Mesenchymal stem cell (in vitro differentiated cells and primary cell): ENCODE measurements around the gene ZBTB16.

ENCODE experiments used
- DNase-seq: peaks from one replicate; pipeline ENCODE4 v3.0.0-alpha.2; 2013
- H2AFZ ChIP-seq: one replicate; pipeline ENCODE4 v1.6.1; 2013; ENCODE audit warnings: low read depth, mild to moderate bottlenecking, control low read depth, inconsistent platforms, low read length, moderate library complexity
- H2AK5ac ChIP-seq: 2 replicates; pipeline ENCODE4 v1.6.1; 2013; ENCODE audit warnings: low read length, moderate library complexity, mild to moderate bottlenecking, inconsistent platforms; ENCODE audit not compliant: severe bottlenecking
- H2BK120ac ChIP-seq: one replicate; pipeline ENCODE4 v1.6.1; 2013; ENCODE audit warnings: low read depth, mild to moderate bottlenecking, inconsistent platforms, low read length, moderate library complexity
- H2BK12ac ChIP-seq, 2 experiments: one replicate each; pipeline ENCODE4 v1.6.1; 2013; ENCODE audit warnings: inconsistent platforms in 2 of 2, low read length in 2 of 2, mild to moderate bottlenecking in 2 of 2, moderate library complexity in 2 of 2, control low read depth in 1 of 2
- H2BK15ac ChIP-seq: one replicate; pipeline ENCODE4 v1.6.1; 2013; ENCODE audit warnings: mild to moderate bottlenecking, low read depth, inconsistent platforms; ENCODE audit not compliant: poor library complexity, severe bottlenecking
- H2BK5ac ChIP-seq: 2 replicates; pipeline ENCODE4 v1.6.1; 2013; ENCODE audit warnings: low read depth, mild to moderate bottlenecking, low read length, control low read depth, inconsistent platforms; ENCODE audit not compliant: poor library complexity, severe bottlenecking
- H3K14ac ChIP-seq, 2 experiments: one replicate each; pipeline ENCODE4 v1.6.1; 2013; ENCODE audit warnings: inconsistent platforms in 2 of 2, low read length in 2 of 2, control low read depth in 1 of 2, mild to moderate bottlenecking in 1 of 2, moderate library complexity in 1 of 2
- H3K18ac ChIP-seq, 2 experiments: one replicate each; pipeline ENCODE4 v1.6.1; 2013; ENCODE audit warnings: inconsistent platforms in 2 of 2, low read length in 2 of 2, control low read depth in 1 of 2, low read depth in 1 of 2, mild to moderate bottlenecking in 1 of 2
- H3K23ac ChIP-seq, 2 experiments: one replicate each; pipeline ENCODE4 v1.6.1; 2013; ENCODE audit warnings: inconsistent platforms in 2 of 2, low read length in 2 of 2, mild to moderate bottlenecking in 2 of 2, moderate library complexity in 2 of 2, control low read depth in 1 of 2
- H3K27ac ChIP-seq: 2 replicates; pipeline ENCODE4 v1.5.1; 2013; ENCODE audit warnings: mild to moderate bottlenecking, moderate library complexity, low read length, control low read depth, inconsistent platforms; ENCODE audit not compliant: poor library complexity, severe bottlenecking
- H3K27me3 ChIP-seq, 2 experiments: 2 replicates each; pipeline versions ENCODE4 v1.6.1 to v1.7.0; 2013; ENCODE audit warnings: low read length in 2 of 2, mild to moderate bottlenecking in 2 of 2, moderate library complexity in 2 of 2, control low read depth in 1 of 2, inconsistent platforms in 1 of 2; ENCODE audit not compliant: control insufficient read depth in 1 of 2, insufficient read depth in 1 of 2
- H3K36me3 ChIP-seq, 2 experiments: 2 replicates each; pipeline versions ENCODE4 v1.6.1 to v1.7.0; 2013; ENCODE audit warnings: low read length in 2 of 2, control low read depth in 1 of 2, inconsistent platforms in 1 of 2, low read depth in 1 of 2, mild to moderate bottlenecking in 1 of 2; ENCODE audit not compliant: insufficient read depth in 2 of 2, control insufficient read depth in 1 of 2
- H3K4ac ChIP-seq, 2 experiments: one replicate each; pipeline ENCODE4 v1.6.1; 2013; ENCODE audit warnings: inconsistent platforms in 2 of 2, low read length in 2 of 2, mild to moderate bottlenecking in 2 of 2, moderate library complexity in 2 of 2, control low read depth in 1 of 2, low read depth in 1 of 2
- H3K4me1 ChIP-seq: 2 replicates; pipeline ENCODE4 v1.6.1; 2013; ENCODE audit warnings: low read depth, low read length, control low read depth; ENCODE audit not compliant: control insufficient read depth, insufficient read depth
- H3K4me2 ChIP-seq: 2 replicates; pipeline ENCODE4 v1.6.1; 2013; ENCODE audit warnings: low read length, mild to moderate bottlenecking, inconsistent platforms; ENCODE audit not compliant: poor library complexity, severe bottlenecking
- H3K4me3 ChIP-seq, 2 experiments: 2 replicates each; pipeline versions ENCODE4 v1.5.1 to v1.7.0; 2013; ENCODE audit warnings: low read length in 2 of 2, mild to moderate bottlenecking in 2 of 2, control low read depth in 1 of 2, low read depth in 1 of 2; ENCODE audit not compliant: insufficient read depth in 1 of 2
- H3K79me1 ChIP-seq: replicated peaks from 2 replicates; pipeline ENCODE4 v1.6.1; 2013; ENCODE audit warnings: mild to moderate bottlenecking, control low read depth, low read length, inconsistent platforms; ENCODE audit not compliant: poor library complexity, severe bottlenecking
- H3K9ac ChIP-seq: 2 replicates; pipeline ENCODE4 v1.7.0; 2013; ENCODE audit warnings: mild to moderate bottlenecking, low read length, moderate library complexity
- H3K9me3 ChIP-seq: 2 replicates; pipeline ENCODE4 v1.7.0; 2013; ENCODE audit warnings: mild to moderate bottlenecking, low read length; ENCODE audit not compliant: control insufficient read depth
- H4K8ac ChIP-seq: one replicate; pipeline ENCODE4 v1.6.1; 2013; ENCODE audit warnings: inconsistent platforms, mild to moderate bottlenecking, low read length, moderate library complexity
- H4K91ac ChIP-seq: one replicate; pipeline ENCODE4 v1.6.1; 2013; ENCODE audit warnings: mild to moderate bottlenecking, low read length, inconsistent platforms
- WGBS: methylation state at CpG from one replicate; pipeline ENCODE4 v1.1.7; 2013; ENCODE audit warnings: mixed read lengths; 5-methylcytosine and 5-hydroxymethylcytosine counted together

Gene ZBTB16

GRCh38 chr11:114082415-114082748, 22.9 kb downstream of the ZBTB16 start:
- Histone ChIP-seq H2BK120ac (no peak overlapping the region), H2BK5ac (no peak overlapping the region), H4K8ac (no peak overlapping the region), H3K27ac (no peak overlapping the region), H2AK5ac (no peak overlapping the region), H3K9me3 (no peaks in the 10 kb centered on the region), H2BK15ac (no peak overlapping the region), H3K79me1 (no peaks in the 10 kb centered on the region), H3K4me1 (peaks cover 2% of the 10 kb centered on the region), H3K4me3 (no peak overlapping the region), H3K4ac (peak overlapping the region in 1 of 2 experiments; percentile 35), H3K18ac (peak overlapping the region in 1 of 2 experiments; percentile 64), H3K4me2 (no peak overlapping the region), H2AFZ (no peak overlapping the region), H3K27me3 (peaks cover 62 to 79% of the 10 kb centered on the region in 2 experiments), H3K9ac (no peak overlapping the region), H4K91ac (no peak overlapping the region), H2BK12ac (peak overlapping the region in 1 of 2 experiments; percentile 85), H3K14ac (peak overlapping the region in 1 of 2 experiments; percentile 83), H3K36me3 (no peaks in the 10 kb centered on the region), H3K23ac (no peak overlapping the region)
- DNase-seq, result peak; percentile 63
- 65% methylated on average over 6 of the region's 6 CpGs for WGBS

- peaks cover 62 to 79% of the 10 kb centered on the region in 2 experiments for H3K27me3 ChIP-seq
- no peak overlapping the region for H3K9ac ChIP-seq
- H3K4ac ChIP-seq, result no peak overlapping the region
- no peak overlapping the region for H2AK5ac ChIP-seq
- no peak for DNase-seq
- no peak overlapping the region for H3K4me2 ChIP-seq
- H4K91ac ChIP-seq, result no peak overlapping the region
- no peak overlapping the region for H2BK15ac ChIP-seq
- no peak overlapping the region for H2BK5ac ChIP-seq
- no peak overlapping the region for H3K14ac ChIP-seq
- no peak overlapping the region for H4K8ac ChIP-seq
- no peak overlapping the region for H3K4me3 ChIP-seq
- no peaks in the 10 kb centered on the region for H3K9me3 ChIP-seq
- H3K23ac ChIP-seq, result no peak overlapping the region
- H3K18ac ChIP-seq, result peak overlapping the region in 1 of 2 experiments; percentile 40
- H3K27ac ChIP-seq, result no peak overlapping the region
- H2BK12ac ChIP-seq, result peak overlapping the region in 1 of 2 experiments; percentile 29
- no peaks in the 10 kb centered on the region for H3K79me1 ChIP-seq
- H3K36me3 ChIP-seq, result no peaks in the 10 kb centered on the region
- H2BK120ac ChIP-seq, result no peak overlapping the region
- 85% methylated on average over 22 of the region's 22 CpGs for WGBS
- H3K4me1 ChIP-seq, result peaks cover 2% of the 10 kb centered on the region
- no peak overlapping the region for H2AFZ ChIP-seq
Observed at GRCh38 chr11:114082767-114083181, 23.3 kb downstream of the ZBTB16 start.

- Histone ChIP-seq H3K14ac (no peak overlapping the region), H3K18ac (peak overlapping the region; percentile 56 to 61), H3K4me1 (peaks cover 2% of the 10 kb centered on the region), H4K91ac (peak overlapping the region; percentile 41), H2BK15ac (peak overlapping the region; percentile 78), H3K27ac (no peak overlapping the region), H2BK5ac (no peak overlapping the region), H3K4me2 (no peak overlapping the region), H2BK120ac (no peak overlapping the region), H3K4me3 (no peak overlapping the region), H3K4ac (peak overlapping the region in 1 of 2 experiments; percentile 30), H3K9me3 (no peaks in the 10 kb centered on the region), H2AK5ac (no peak overlapping the region), H3K36me3 (no peaks in the 10 kb centered on the region), H3K27me3 (peaks cover 56 to 77% of the 10 kb centered on the region in 2 experiments), H3K9ac (no peak overlapping the region), H2AFZ (no peak overlapping the region), H3K79me1 (no peaks in the 10 kb centered on the region), H4K8ac (peak overlapping the region; percentile 20), H3K23ac (no peak overlapping the region), H2BK12ac (peak overlapping the region; percentile 12 to 44)
- DNase-seq, result no peak
- 100% methylated on average over 4 of the region's 11 CpGs for WGBS
Observed at GRCh38 chr11:114083391-114084252, 24.1 kb downstream of the ZBTB16 start.

GRCh38 chr11:114084414-114084813, 24.9 kb downstream of the ZBTB16 start:
- Histone ChIP-seq H3K14ac (peak overlapping the region in 1 of 2 experiments; percentile 51), H4K8ac (no peak overlapping the region), H3K36me3 (no peaks in the 10 kb centered on the region), H3K4me3 (no peak overlapping the region), H3K23ac (no peak overlapping the region), H2BK120ac (no peak overlapping the region), H3K9ac (no peak overlapping the region), H3K4me1 (peaks cover 2% of the 10 kb centered on the region), H2AK5ac (no peak overlapping the region), H3K4me2 (no peak overlapping the region), H4K91ac (no peak overlapping the region), H3K27me3 (peaks cover 50 to 74% of the 10 kb centered on the region in 2 experiments), H2BK5ac (no peak overlapping the region), H3K4ac (no peak overlapping the region), H3K9me3 (no peaks in the 10 kb centered on the region), H3K27ac (no peak overlapping the region), H2BK12ac (peak overlapping the region in 1 of 2 experiments; percentile 44), H2BK15ac (no peak overlapping the region), H2AFZ (no peak overlapping the region), H3K79me1 (no peaks in the 10 kb centered on the region), H3K18ac (peak overlapping the region in 1 of 2 experiments; percentile 19)
- WGBS, result 73% methylated on average over 2 of the region's 4 CpGs
- no peak for DNase-seq
